DMS 273 (cell line): ENCODE measurements around the gene DOK7.

ENCODE experiments used
- DNase-seq: peaks from one replicate; lab custom pipeline; 2025; ENCODE audit not compliant: unreplicated experiment; lab: John Stamatoyannopoulos, UW

DOK7 gene

DNA sequence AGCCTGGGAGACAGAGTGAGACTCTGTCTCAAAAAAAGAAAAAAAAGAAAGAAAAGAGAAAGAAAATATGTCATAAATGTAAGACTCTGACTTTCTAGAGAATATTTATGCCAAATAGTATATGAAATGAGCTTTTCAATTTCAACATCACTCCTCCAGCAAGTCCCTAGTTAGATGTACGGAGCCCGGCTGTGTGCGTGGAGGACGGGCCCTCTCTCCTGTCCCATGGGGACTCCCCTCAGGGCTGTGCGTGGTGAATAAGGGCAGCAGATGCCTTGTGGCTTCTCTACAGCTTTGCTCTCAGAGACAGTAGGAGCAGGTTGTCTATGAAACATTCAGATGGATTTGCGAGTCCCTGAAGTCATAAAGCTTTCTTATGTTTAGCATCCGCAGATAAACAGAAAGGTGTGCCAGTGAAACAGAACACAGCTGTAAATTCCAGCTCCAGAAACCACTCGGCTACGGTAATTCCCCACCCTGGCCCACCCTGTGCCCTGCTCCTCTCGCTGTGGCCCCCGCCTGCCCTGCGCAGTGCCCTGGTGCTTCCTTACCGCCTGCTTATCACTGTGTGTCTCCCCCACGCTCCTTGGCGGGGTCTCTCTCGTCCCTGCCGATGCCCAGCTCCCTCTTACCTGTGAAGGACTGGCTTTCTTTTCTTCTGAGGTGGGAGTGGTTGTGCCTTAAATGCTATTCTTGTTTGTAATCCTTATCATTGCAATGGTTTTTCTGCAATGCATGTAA lies 35.2 kb upstream of the DOK7 start:
- no peak for DNase-seq

DNA sequence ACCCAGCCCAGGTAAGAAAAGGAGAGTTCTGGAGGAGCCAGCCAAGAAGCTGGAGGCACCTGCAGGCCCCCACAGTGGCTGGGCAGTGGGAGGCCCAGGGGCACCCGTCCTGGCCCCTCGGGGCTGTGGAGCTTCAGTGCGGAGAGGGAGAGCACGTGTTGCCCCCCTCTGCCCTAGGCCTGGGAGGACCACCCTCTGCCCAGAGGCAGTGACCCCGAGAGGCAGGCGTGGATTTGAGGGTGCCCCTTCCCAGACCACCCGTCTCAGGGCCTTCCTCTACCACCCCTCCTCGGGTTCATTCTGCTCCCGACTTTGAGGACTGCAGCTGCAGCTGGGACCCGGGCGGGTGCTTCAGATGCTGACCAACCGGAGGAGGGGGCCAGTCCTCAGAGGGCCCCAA lies 33.5 kb upstream of the DOK7 start:
- no peak for DNase-seq

DNA sequence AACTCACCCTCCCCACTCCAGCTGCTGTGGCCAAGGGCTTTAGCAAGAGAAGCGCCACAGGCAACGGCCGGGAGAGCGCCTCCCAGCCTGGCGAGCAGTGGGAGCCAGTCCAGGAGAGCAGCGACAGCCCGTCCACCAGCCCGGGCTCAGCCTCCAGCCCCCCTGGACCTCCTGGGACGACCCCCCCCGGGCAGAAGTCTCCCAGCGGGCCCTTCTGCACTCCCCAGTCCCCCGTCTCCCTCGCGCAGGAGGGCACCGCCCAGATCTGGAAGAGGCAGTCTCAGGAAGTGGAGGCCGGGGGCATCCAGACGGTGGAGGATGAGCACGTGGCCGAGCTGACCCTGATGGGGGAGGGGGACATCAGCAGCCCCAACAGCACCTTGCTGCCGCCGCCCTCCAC lies 32.6 kb upstream of the DOK7 start:
- DNase-seq: no peak

DNA sequence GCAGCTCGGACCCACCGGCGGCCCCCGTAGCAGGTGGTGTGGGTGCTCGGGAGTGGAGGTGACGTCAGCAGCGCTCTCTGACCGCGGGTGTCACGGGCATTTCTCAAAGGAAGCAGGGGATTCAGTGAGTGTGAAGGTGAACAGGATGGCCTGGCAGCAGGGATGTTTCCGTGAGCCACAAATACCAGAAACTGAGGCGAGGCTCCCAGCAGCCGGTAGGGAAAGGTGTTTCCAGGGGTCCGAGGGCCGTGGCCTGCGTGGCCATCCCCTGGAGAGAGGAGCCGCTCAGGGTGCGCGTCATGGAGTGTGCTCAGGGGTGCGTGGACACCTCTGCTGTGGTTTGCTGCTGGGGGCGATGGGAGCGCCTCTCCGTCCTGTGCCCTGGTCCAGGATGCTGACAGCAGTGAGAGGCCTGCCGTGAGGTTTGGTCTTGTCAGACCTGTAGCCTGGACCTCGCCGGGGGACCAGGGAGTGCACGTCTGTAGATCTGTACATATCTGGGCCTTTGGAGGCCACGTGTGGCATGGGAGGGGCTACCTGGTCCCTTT lies 31.6 kb upstream of the DOK7 start:
- DNase-seq: no peak

DNA sequence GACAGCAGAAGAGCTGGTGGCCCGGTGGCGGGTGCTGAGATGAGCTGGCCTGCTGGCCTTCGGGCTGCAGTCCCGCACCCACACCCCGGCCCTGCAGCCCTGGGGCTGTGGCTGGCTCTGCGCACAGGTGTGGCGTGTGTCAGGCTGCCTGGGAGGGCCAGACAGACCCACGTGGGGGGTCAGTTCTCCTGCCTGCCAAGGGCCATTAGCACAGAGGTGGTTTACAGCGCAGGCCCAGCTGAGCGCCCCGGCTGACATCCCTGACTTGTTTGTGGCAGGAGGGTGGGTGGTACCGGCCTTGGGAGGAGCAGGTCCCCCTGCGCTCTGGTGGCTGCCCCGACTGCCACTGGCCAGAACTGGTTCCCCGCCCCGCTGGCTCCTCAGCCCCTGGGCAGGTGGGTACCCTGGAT lies 30.7 kb upstream of the DOK7 start:
- DNase-seq: no peak

DNA sequence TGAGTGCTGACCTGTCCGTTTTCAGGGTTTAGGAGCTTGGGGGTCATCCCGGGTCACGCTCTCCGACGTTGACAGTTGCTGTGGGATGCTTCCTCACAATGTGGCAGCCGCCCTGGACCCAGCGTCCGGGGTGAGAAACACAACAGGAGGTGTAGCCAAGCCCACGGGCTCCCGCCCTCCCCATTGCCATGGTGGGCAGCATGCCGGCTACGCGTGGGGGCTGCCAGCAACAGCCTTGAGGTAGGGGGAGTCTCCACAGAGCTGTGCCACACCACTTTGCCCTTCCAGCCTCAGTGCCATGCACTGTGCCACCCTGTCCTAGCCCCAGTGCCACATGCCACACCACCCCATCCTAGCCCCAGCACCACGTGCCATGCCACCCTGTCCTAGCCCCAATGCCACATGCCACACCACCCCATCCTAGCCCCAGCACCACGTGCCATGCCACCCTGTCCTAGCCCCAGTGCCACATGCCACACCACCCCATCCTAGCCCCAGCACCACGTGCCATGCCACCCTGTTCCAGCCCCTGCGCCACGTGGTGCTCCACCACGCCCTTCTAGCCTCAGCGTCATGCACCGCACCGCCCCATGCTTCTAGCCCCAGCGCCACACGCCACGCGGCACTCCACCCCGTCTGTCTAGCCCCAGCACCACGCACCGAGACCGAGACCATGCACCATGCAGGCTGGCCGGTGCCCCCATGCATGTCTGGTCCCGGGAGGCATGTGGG lies 29.8 kb upstream of the DOK7 start:
- DNase-seq: no peak

DNA sequence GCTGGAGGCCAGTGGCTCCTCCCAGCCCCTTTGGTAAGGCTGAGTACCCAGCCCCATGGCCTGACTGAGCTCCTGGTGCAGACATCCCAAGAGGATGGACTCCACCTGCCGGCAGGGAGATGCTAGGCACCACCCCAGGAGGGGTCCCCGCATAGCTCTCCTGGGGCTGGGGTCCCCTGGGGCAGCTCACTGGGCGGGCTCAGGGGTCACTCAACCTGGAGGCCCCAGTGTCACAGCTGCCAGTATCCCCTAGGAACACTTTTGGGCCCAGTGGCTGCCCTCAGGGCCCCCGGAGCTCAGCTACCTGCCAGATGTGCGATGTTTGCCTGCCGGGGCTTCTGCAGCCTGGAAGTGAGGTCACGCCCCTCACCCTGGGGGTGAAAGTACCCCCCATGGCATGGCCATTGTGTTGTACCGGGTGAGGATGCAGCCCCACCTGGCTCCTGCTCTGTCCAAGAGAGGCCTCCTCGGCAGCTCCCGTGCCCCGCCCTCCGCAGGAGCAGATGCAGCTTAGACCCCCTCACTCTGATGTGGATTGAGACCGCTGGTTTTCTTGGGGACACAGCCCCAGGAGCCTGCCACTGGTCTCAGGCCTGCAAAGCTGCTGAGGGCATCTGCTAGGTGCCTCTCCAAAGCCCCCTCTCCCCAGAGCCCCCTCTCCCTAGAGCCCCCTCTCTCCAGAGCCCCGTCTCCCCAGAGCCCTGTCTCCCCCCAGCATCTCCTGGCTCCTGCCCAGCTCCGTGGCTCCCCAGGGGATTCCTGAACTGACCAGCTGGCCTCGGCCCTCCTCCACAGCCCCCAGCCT lies 28.0 kb upstream of the DOK7 start:
- DNase-seq: no peak

DNA sequence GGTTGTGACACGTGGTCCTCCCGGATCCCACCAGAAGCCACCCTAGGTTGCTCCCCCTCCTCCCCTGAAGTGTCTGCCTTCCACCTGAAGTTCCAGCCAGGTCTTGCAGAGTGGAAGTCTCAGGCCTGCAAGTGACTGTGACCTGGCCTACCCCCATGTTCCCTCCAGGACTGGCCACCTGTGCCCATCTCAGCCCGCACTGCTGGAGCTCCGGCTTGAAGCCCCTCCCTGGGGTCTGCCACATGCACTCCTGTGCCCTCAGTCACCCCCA lies 27.5 kb upstream of the DOK7 start:
- no peak for DNase-seq

DNA sequence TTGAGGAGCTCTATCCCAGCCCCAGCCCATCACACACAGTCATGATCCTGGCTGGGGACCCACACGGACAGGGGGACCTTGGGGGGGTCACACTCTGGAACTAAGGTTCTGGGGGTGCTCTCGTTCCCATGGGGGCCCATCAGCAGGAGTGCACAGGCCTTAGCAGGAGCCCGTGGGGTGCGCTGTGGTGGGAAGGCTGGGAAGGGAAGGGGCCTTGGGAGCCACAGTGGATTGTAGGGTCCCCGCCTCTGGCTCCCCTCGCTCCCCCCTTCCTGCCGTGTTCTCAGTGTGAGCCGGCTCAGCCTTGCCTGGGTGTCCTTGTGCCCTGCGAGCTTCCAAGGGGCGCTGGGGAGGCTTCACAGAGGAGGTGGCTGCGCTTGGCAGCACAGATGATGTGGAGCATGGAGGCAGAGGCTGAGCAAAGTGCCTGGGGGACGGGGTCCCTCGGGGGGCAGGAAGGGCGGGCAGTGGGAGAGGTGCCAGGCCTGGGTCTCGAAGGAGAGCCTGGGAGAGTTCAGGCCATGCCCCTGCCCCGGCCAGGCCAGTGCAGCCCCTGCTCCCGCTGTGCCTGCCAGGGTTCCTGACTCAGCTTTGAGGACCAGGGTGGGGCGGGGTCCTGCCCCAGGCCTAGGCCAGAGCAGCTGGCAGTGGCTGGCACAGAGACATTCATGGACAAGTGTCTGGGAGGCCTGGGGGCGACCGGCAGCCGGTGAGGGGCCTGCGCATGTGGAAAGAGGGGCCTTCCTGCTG lies 26.9 kb upstream of the DOK7 start:
- DNase-seq: peak; percentile 39

DNA sequence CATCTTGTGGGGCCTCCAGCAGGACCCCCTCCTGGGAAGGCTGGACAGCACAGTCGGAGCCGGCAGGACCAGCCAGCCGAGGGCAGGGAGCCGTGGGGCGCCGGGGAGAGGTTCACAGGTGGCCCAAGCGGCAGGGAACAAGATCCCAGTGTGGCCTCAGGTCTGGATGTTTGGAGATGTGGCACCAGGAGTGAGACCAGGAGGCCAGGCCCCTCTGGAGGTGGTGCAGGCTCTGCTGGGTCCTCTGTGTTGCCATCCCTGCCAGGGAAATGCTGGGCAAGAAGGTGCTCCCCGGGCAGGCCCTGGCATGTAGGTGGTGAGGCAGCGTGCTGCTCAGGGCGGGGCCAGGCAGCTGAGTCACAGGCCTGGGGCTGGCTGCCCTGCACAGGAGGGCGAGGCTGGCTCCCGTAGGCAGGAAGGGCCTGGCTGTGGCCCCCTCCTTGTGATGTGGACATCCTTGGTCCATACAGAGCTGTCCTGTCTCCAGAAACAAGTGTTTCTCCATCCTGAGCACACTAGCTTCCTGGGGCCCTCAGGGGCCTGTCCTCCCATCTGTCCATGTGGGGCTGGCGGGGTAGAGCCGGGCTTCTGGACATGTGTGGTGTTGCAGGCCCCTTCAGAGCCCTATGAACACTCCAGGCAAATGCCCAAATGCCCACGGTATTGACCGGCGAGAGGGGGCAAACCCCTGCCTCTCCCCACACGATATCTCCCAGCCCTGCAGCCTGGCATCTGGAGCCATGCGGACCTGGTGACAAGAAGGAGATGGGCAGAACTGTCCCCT lies 26.1 kb upstream of the DOK7 start:
- DNase-seq: peak; percentile 84

DNA sequence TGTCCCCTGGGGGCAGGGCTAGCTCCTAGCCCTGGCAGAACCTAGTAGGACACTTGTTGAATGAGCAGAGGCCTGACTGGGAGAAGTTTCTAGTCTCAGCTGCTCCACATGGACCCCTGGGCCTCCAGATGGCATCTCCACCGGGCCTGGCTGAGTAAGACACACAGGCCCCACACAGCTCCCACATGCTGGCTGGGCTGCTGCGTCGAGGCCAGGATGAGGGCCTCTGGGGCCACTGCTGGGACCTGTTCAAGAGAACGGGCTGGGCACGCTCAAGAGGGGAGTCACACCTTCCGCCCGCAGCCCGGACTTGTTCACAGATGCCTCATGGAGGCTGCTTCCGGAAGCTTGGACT lies 25.5 kb upstream of the DOK7 start:
- peak; percentile 46 for DNase-seq

DNA sequence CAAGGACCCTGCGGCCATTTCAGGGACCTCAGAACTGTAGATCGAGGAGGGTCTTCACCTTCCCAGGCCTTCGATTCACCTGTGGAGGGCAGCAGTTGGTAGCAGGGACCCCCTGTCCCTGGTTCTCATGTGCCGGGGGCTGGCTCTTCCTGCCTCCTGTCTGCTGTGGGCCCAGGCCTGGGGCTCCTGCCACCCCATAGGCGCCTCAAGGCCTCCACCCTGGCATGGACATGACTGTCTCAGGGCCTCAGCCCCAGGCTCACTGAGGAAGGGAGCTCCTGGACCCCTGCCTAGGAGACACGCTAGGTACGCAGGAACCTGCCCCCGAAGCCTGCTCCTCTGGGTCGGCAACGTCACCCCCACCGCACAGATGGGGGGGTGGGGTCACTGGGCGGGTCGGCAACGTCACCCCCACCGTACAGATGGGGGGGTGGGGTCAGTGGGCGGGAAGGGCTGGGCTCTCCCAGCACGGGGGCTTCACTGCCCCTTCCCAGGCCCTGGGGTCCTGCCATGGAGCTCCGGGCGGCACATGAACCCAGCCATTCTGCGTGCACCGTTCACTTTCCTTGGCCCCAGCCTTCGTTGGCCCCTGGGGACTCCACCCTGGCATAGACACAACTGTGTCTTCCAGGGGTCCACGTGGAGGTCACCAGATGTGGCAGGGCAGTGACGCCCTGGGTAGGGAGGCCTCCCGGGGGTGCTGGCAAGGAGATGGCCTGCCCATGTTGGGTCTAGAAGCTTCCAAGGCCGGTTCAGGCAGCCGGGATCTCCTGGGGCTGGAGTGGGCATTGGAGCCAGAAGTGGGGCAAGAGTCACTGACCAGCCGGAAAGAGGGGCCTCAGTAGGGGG lies 24.9 kb upstream of the DOK7 start:
- DNase-seq: peak; percentile 20

DNA sequence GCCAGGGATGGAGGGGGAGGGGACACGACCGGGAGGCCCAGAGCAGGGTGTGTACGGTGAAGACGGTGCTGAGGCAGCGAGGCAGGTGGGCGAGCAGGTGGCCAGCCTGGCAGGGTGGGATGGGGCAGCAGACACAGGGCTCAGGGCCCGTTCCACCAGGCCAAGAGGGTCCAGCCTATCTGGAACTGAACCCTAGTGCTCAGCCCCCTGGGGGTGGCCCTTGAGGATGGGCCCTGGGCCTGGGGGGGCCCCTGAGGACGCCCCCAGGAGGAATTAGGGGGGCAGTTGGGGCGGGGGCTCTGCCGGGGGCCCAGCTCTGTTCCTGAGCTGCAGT lies 24.3 kb upstream of the DOK7 start:
- no peak for DNase-seq

DNA sequence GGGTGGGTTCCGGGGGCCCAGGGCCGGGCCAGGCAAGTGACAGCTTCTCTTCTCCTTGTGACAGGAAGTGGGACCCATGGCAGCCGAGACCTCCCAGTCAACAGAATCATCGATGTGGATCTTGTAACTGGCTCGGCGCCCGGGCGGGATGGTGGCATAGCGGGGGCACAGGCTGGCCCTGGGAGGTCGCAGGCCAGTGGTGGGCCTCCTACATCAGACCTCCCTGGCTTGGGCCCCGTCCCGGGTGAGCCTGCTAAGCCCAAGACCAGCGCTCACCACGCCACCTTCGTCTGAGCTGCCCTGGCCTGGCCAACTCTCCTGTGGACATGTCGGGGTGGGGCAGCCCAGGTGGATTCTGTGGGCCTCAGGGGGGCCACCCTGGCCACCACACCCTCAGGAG lies 23.7 kb upstream of the DOK7 start:
- no peak for DNase-seq

DNA sequence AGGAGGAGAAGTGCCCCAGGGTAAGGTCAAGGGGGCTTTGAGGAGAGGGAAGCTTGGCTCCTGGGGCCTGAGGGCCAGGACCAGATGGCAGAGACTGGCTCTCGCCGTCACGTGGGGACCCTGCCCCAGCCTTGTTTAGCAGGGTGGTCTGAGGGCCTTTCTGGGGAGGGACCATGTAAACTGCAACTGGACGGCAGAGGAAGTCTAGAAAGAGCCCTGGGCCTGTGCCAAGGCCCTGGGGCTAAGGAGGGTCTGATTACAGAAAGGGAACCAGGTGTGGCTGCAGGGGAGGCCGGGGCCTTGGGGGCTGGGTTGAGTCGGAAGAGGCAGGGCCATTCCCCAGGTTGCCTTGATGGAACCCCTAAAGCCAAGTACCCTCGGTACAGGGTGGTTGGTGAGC lies 23.1 kb upstream of the DOK7 start:
- DNase-seq: peak; percentile 25

DNA sequence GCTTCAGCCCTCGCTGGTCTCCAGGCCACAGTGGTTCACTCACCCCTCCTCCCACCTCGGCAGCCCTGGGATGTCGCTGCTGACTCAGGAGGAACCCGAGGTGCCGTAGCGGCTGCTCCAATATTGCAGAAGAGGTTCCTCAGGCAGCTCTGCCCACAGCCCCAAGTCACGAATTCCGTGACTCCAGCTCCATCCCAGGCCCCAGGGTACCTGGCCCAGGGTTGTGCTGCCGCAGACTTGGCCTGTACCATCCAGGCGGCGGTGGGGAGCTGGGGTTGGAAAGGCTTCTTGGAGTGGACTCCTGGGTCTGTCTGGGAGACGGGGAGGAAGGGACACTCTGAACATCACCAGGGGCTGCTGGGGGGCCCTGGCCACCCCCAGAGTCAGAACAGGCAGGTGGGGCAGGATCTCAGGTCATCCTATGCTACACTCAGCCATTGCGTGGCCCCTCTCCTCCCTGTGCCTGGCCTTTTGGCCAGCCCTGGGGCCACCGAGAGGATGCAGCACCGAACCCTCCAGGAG lies 22.1 kb upstream of the DOK7 start:
- peak; percentile 27 for DNase-seq

DNA sequence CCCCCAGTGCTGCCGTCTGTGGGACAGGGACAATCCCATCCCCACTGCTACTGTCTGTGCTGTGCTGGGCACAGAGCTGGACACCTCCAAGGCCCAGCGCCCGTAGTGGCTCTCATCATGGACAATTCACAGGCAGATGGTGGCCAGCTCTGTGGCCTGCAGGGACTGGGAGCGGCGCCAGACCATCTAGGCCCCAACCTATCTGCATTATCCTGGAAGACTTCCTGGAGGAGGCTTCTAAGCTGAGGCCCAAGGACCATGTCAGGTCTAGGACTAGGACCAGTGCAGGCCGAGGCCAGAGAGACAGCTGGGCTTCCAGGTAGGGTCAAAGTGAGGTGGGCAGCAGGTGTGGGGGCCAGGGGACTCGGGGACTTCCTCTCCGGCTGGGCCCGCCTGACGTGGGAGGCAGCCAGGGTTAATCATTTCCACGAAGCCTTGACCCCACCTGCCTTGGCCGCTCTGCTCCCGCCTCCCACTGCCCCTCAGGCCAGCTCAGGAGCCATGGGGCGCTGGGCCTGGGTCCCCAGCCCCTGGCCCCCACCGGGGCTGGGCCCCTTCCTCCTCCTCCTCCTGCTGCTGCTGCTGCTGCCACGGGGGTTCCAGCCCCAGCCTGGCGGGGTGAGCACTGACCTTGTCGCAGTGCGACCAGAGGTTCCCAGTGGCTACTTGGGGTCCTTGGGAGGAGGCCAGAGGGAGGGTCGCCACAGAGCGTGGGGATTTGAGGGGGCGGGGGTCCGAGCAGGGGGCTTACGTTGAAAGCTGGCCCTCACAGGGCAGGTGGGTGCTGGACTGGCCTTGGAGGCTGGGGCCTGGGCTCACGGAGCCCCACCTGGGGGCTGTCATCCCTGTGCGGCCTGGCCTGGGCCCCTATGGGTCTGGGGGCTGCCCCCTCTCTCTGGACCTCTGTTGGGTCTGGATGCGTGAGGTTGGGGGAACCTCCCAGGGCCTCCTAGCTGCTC lies 21.3 kb upstream of the DOK7 start, which contains the start of gene HGFAC:
HGFAC (plus strand) TSS at position 468 of the 959 bp plus-strand sequence; CDS start at position 502, 34 bp downstream.
- DNase-seq: no peak

DNA sequence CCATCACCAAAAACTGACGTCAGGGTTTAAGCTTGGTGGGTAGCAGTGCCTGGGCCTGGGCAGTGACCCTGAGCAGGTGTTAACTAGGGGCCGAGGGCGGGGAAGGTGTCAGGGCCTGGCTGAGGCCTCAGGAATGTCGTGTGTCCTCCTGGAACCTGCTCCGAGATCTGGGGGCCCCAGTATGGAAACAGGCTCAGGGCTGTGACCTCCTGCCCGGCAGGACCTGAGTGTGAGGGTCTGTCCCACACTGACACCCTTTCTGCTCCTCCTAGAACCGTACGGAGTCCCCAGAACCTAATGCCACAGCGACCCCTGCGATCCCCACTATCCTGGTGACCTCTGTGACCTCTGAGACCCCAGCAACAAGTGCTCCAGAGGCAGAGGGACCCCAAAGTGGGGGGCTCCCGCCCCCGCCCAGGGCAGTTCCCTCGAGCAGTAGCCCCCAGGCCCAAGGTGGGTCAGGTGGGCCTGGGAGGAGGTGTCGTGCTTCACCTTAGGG lies 20.6 kb upstream of the DOK7 start:
- no peak for DNase-seq
